Measurements from ENCODE around the gene SLAMF9.

SLAMF9 gene

GRCh38 chr1:159973350-159973940 lies 19.4 kb upstream of the SLAMF9 start:
- no peak overlapping the region for H3K4me3 ChIP-seq (ENCODE audit: insufficient read depth in 1 of 2, low read depth in 1 of 2, low read length in 2 of 2)

GRCh38 chr1:159972443-159973205 lies 18.6 kb upstream of the SLAMF9 start:
- Histone ChIP-seq H3K4ac (ENCODE audit: low read depth in 1 of 2, low read length in 2 of 2) (no peak overlapping the region), H2AFZ (ENCODE audit: low read depth, low read length) (no peak overlapping the region), H2BK15ac (ENCODE audit: low read depth, poor library complexity, severe bottlenecking) (no peak overlapping the region), H2BK12ac (ENCODE audit: low read length in 2 of 2) (no peak overlapping the region), H3K9me3 (ENCODE audit: control insufficient read depth, low read length) (no peaks in the 10 kb centered on the region), H3K4me3 (ENCODE audit: insufficient read depth in 1 of 2, low read depth in 1 of 2, low read length in 2 of 2) (no peak overlapping the region), H4K8ac (ENCODE audit: low read length) (no peak overlapping the region), H3K18ac (ENCODE audit: low read depth in 1 of 2, low read length in 2 of 2) (no peak overlapping the region), H4K91ac (ENCODE audit: low read length) (no peak overlapping the region), H3K9ac (ENCODE audit: low read length) (no peak overlapping the region), H2AK5ac (ENCODE audit: low read length, severe bottlenecking) (no peak overlapping the region), H3K4me1 (ENCODE audit: control insufficient read depth, insufficient read depth, low read depth, low read length) (no peaks in the 10 kb centered on the region), H2BK120ac (ENCODE audit: low read depth, low read length) (no peak overlapping the region), H3K23ac (ENCODE audit: low read length in 2 of 2) (peak overlapping the region in 1 of 2 experiments; percentile 70), H3K27me3 (ENCODE audit: control insufficient read depth in 1 of 2, insufficient read depth in 1 of 2, low read length in 2 of 2) (peaks cover 0 to 36% of the 10 kb centered on the region in 2 experiments), H3K14ac (ENCODE audit: low read length in 2 of 2) (no peak overlapping the region), H3K79me1 (replicated peaks; ENCODE audit: low read length, poor library complexity, severe bottlenecking) (no peaks in the 10 kb centered on the region), H3K36me3 (ENCODE audit: control insufficient read depth in 1 of 2, insufficient read depth in 2 of 2, low read depth in 1 of 2, low read length in 2 of 2) (peaks cover 0 to 8% of the 10 kb centered on the region in 2 experiments), H3K4me2 (ENCODE audit: low read length, poor library complexity, severe bottlenecking) (no peak overlapping the region), H3K27ac (ENCODE audit: low read length, poor library complexity, severe bottlenecking) (no peak overlapping the region), H2BK5ac (ENCODE audit: low read depth, low read length, poor library complexity, severe bottlenecking) (no peak overlapping the region)
- 77% methylated on average over 8 of the region's 8 CpGs for WGBS
- no peak for DNase-seq

More at GRCh38 chr1:159973350-159973940, 19.4 kb upstream of the SLAMF9 start:
- no peak overlapping the region for H3K23ac ChIP-seq (ENCODE audit: low read length in 2 of 2)
- H2BK120ac ChIP-seq (ENCODE audit: low read depth, low read length): no peak overlapping the region
- WGBS: 76% methylated on average over 4 of the region's 6 CpGs
- no peak overlapping the region for H2BK15ac ChIP-seq (ENCODE audit: low read depth, poor library complexity, severe bottlenecking)
- no peaks in the 10 kb centered on the region for H3K79me1 ChIP-seq (replicated peaks; ENCODE audit: low read length, poor library complexity, severe bottlenecking)
- no peak overlapping the region for H3K4ac ChIP-seq (ENCODE audit: low read depth in 1 of 2, low read length in 2 of 2)
- H3K9ac ChIP-seq (ENCODE audit: low read length): no peak overlapping the region
- peaks cover 0 to 44% of the 10 kb centered on the region in 2 experiments for H3K27me3 ChIP-seq (ENCODE audit: control insufficient read depth in 1 of 2, insufficient read depth in 1 of 2, low read length in 2 of 2)
- H3K36me3 ChIP-seq (ENCODE audit: control insufficient read depth in 1 of 2, insufficient read depth in 2 of 2, low read depth in 1 of 2, low read length in 2 of 2): peaks cover 0 to 16% of the 10 kb centered on the region in 2 experiments
- H3K14ac ChIP-seq (ENCODE audit: low read length in 2 of 2): no peak overlapping the region
- DNase-seq: no peak
- H2AFZ ChIP-seq (ENCODE audit: low read depth, low read length): no peak overlapping the region
- H3K9me3 ChIP-seq (ENCODE audit: control insufficient read depth, low read length): no peaks in the 10 kb centered on the region
- H2AK5ac ChIP-seq (ENCODE audit: low read length, severe bottlenecking): no peak overlapping the region
- H3K18ac ChIP-seq (ENCODE audit: low read depth in 1 of 2, low read length in 2 of 2): no peak overlapping the region
- H3K4me1 ChIP-seq (ENCODE audit: control insufficient read depth, insufficient read depth, low read depth, low read length): no peaks in the 10 kb centered on the region
- no peak overlapping the region for H4K8ac ChIP-seq (ENCODE audit: low read length)
- H2BK5ac ChIP-seq (ENCODE audit: low read depth, low read length, poor library complexity, severe bottlenecking): no peak overlapping the region
- no peak overlapping the region for H2BK12ac ChIP-seq (ENCODE audit: low read length in 2 of 2)
- H3K27ac ChIP-seq (ENCODE audit: low read length, poor library complexity, severe bottlenecking): no peak overlapping the region
- no peak overlapping the region for H4K91ac ChIP-seq (ENCODE audit: low read length)
- H3K4me2 ChIP-seq (ENCODE audit: low read length, poor library complexity, severe bottlenecking): no peak overlapping the region

GRCh38 chr1:159970932-159971342 lies 16.9 kb upstream of the SLAMF9 start:
- Histone ChIP-seq H2AK5ac (ENCODE audit: low read length, severe bottlenecking) (no peak overlapping the region), H4K91ac (ENCODE audit: low read length) (no peak overlapping the region), H3K9ac (ENCODE audit: low read length) (no peak overlapping the region), H4K8ac (ENCODE audit: low read length) (no peak overlapping the region), H3K27me3 (ENCODE audit: control insufficient read depth in 1 of 2, insufficient read depth in 1 of 2, low read length in 2 of 2) (peaks cover 0 to 30% of the 10 kb centered on the region in 2 experiments), H2AFZ (ENCODE audit: low read depth, low read length) (no peak overlapping the region), H3K18ac (ENCODE audit: low read depth in 1 of 2, low read length in 2 of 2) (no peak overlapping the region), H3K36me3 (ENCODE audit: control insufficient read depth in 1 of 2, insufficient read depth in 2 of 2, low read depth in 1 of 2, low read length in 2 of 2) (peaks cover 0 to 2% of the 10 kb centered on the region in 2 experiments), H3K23ac (ENCODE audit: low read length in 2 of 2) (no peak overlapping the region), H2BK120ac (ENCODE audit: low read depth, low read length) (no peak overlapping the region), H3K4me1 (ENCODE audit: control insufficient read depth, insufficient read depth, low read depth, low read length) (no peaks in the 10 kb centered on the region), H3K14ac (ENCODE audit: low read length in 2 of 2) (no peak overlapping the region), H3K4ac (ENCODE audit: low read depth in 1 of 2, low read length in 2 of 2) (no peak overlapping the region), H3K4me3 (ENCODE audit: insufficient read depth in 1 of 2, low read depth in 1 of 2, low read length in 2 of 2) (no peak overlapping the region), H2BK12ac (ENCODE audit: low read length in 2 of 2) (no peak overlapping the region), H2BK5ac (ENCODE audit: low read depth, low read length, poor library complexity, severe bottlenecking) (no peak overlapping the region), H3K27ac (ENCODE audit: low read length, poor library complexity, severe bottlenecking) (no peak overlapping the region), H3K9me3 (ENCODE audit: control insufficient read depth, low read length) (peaks cover 5% of the 10 kb centered on the region), H3K4me2 (ENCODE audit: low read length, poor library complexity, severe bottlenecking) (no peak overlapping the region), H2BK15ac (ENCODE audit: low read depth, poor library complexity, severe bottlenecking) (no peak overlapping the region), H3K79me1 (replicated peaks; ENCODE audit: low read length, poor library complexity, severe bottlenecking) (no peaks in the 10 kb centered on the region)
- DNase-seq: no peak
- 67% methylated on average over 7 of the region's 9 CpGs for WGBS

- H4K91ac ChIP-seq (ENCODE audit: low read length): no peak overlapping the region
- H2AFZ ChIP-seq (ENCODE audit: low read depth, low read length): no peak overlapping the region
- H3K27me3 ChIP-seq (ENCODE audit: control insufficient read depth in 1 of 2, insufficient read depth in 1 of 2, low read length in 2 of 2): peaks cover 0 to 28% of the 10 kb centered on the region in 2 experiments
- no peak overlapping the region for H2AK5ac ChIP-seq (ENCODE audit: low read length, severe bottlenecking)
- no peak overlapping the region for H3K18ac ChIP-seq (ENCODE audit: low read depth in 1 of 2, low read length in 2 of 2)
- WGBS: 89% methylated on average over 3 of the region's 3 CpGs
- no peak overlapping the region for H3K4me3 ChIP-seq (ENCODE audit: insufficient read depth in 1 of 2, low read depth in 1 of 2, low read length in 2 of 2)
- no peaks in the 10 kb centered on the region for H3K4me1 ChIP-seq (ENCODE audit: control insufficient read depth, insufficient read depth, low read depth, low read length)
- H3K14ac ChIP-seq (ENCODE audit: low read length in 2 of 2): no peak overlapping the region
- peaks cover 6% of the 10 kb centered on the region for H3K9me3 ChIP-seq (ENCODE audit: control insufficient read depth, low read length)
- H2BK5ac ChIP-seq (ENCODE audit: low read depth, low read length, poor library complexity, severe bottlenecking): no peak overlapping the region
- H3K9ac ChIP-seq (ENCODE audit: low read length): no peak overlapping the region
- H3K36me3 ChIP-seq (ENCODE audit: control insufficient read depth in 1 of 2, insufficient read depth in 2 of 2, low read depth in 1 of 2, low read length in 2 of 2): peaks cover 0 to 2% of the 10 kb centered on the region in 2 experiments
- H4K8ac ChIP-seq (ENCODE audit: low read length): no peak overlapping the region
- no peak overlapping the region for H3K4me2 ChIP-seq (ENCODE audit: low read length, poor library complexity, severe bottlenecking)
- H3K27ac ChIP-seq (ENCODE audit: low read length, poor library complexity, severe bottlenecking): no peak overlapping the region
- H3K23ac ChIP-seq (ENCODE audit: low read length in 2 of 2): no peak overlapping the region
- H3K79me1 ChIP-seq (replicated peaks; ENCODE audit: low read length, poor library complexity, severe bottlenecking): no peaks in the 10 kb centered on the region
- no peak overlapping the region for H2BK12ac ChIP-seq (ENCODE audit: low read length in 2 of 2)
- H3K4ac ChIP-seq (ENCODE audit: low read depth in 1 of 2, low read length in 2 of 2): no peak overlapping the region
- no peak for DNase-seq
- no peak overlapping the region for H2BK15ac ChIP-seq (ENCODE audit: low read depth, poor library complexity, severe bottlenecking)
- no peak overlapping the region for H2BK120ac ChIP-seq (ENCODE audit: low read depth, low read length)
These were observed 14.9 kb upstream of the SLAMF9 start for GRCh38 chr1:159968901-159969300.
